Hematopoietic multipotent progenitor cell treated with erythropoietin and hydrocortisone succinate and interleukin-3 and kit ligand, for 8 days (in vitro differentiated cells): ENCODE results near the gene LIN9.
"Not testable (repeated sequence)": the region's sequence is repeated elsewhere in the genome, so short reads cannot be mapped to it uniquely, and the experiment has no call there.

Experiments used
- DNase-seq: peaks from one replicate; pipeline ENCODE4 v3.0.0-alpha.2; 2015

Gene LIN9

DNA sequence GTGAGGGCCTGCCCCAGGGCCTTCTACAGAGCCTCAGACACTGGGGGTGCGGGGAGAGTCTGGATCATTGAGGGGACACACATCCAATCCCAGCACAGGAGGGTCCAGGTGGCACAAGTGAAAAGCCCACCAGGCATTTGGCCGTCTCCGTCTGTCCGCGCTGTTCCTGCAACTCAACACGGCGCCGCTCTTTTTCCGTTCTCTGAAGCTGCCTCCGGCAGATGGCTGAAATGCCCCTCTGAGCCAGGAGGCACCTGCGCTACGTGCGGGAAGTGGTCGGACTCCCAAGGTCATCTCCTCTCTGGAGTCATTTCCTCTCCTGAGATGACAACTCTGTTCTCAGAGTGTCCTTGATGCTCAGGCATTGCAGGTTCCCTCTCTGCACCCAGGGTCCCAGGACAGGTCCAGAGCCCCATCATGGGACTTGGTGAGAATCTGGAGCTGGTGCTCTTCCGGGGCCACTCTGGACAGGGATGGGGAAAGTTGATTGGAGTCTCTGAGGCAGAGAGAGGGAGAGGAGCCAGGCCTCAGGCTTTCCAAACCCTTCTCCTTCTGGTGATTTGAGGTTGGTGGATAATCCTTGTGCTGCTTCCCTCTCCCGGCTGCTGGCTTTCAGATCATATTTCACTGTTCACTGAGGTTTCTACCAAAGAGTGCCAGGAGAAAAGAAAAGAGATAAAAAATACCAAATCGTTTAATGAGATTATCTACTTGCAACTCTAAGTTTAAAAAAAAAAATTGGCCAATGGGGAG, 99.5 kb downstream of the LIN9 start:
- DNase-seq: no peak

DNA sequence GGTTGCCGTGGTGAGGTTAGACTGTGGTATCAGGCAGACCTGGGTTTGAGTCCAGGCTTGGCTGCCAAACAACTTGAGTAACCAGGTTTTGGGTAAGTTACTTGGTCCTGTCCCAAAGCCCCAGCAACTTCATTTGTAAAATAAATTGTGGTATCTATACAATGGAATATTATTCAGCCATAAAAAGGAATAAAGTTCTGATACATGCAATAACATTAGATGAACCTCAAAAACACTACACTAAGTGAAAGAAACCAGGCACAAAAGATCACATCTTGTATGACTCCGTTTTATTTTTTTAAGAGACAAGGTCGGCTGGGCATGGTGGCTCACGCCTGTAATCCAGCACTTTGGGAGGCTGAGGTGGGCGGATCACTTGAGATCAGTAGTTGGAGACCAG, 101.9 kb downstream of the LIN9 start:
- DNase-seq: no peak

DNA sequence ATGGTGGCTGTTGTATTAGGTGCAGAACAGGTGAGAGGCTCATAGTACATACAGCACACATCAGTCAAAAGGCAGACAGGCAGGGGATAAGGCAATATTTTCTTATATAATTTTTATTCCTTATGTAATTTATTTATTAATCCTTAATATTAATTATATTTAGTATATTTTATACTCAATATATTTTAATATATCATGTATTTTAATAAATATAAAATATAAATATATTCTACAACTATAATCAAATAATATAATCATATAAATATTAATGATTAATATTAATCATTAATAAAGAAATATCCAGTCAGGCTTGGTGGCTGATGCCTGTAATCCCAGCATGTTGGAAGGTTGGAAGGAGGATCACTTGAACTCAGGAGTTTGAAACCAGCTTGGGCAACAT, 104.8 kb downstream of the LIN9 start:
- no peak for DNase-seq

DNA sequence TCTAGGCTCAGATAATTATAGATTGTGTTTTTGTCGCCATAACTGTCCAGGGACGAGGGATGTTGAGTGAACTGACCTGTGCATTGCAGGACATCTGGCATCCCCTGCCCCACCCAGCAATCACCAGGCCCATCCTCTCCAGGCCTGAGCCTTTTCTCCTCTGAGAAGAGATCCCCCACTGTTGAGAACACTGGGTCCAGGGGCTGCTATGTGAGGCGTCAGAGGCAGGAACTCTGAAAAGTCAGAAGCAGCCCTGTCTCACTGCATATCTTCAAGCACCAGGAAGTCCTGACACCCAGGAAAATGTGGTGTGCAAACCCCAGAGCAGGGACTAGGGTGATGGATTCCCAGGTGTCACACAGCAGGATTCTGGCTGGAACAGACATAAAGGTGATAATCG, 105.3 kb downstream of the LIN9 start:
- no peak for DNase-seq

DNA sequence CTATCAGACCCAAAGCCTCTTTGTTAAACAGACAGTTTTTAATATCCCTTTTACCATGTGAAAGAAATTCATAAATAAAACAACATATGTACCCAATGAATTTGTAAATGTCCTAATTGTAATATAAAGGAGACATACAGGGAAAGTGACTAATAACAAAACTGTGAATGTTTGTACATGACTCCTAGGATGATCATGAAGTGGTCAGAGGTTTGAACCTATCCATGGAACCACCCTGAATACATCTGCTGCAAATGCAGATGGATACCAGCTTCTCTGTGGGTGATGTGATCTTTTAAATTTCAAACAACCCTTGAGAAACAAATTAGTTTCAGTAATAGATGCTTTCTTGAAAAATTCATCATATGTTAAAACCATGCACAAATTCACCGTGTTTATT, 105.7 kb downstream of the LIN9 start:
- DNase-seq: no peak

DNA sequence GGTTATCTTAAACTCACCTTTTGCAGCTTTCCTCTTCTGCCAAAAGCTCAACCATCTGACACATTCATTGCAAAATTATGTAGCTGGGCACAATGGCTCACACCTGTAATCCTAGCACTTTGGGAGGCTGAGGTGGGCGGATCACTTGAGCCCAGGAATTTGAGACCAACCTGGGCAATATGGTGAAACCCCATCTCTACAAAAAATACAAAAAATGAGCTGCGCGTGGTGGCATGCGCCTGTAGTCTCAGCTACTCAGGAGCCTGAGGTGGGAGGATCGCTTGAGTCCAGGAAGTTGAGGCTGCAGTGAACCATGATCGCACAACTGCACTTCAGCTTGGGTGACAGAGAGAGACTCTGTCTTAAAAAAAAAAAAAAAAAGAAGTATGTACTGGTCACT, 106.3 kb downstream of the LIN9 start:
- DNase-seq: not testable (repeated sequence)

DNA sequence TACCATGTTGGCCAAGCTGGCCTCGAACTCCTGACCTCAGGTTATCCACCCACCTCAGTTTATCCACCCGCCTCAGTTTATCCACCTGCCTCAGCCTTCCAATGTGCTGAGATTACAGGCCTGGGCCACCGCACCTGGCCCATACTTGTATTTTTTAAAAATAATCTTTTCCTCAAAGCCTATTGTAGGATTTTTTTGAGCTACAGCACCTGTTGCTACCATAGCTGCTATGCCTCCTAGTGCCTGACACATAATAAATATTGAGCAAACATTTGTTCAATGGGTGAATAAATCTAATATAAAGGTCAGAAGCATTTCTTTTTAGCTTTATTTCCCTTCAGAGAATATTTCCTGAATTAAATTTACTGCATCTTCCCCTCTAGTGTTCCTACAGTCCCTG, 106.7 kb downstream of the LIN9 start:
- no peak for DNase-seq

DNA sequence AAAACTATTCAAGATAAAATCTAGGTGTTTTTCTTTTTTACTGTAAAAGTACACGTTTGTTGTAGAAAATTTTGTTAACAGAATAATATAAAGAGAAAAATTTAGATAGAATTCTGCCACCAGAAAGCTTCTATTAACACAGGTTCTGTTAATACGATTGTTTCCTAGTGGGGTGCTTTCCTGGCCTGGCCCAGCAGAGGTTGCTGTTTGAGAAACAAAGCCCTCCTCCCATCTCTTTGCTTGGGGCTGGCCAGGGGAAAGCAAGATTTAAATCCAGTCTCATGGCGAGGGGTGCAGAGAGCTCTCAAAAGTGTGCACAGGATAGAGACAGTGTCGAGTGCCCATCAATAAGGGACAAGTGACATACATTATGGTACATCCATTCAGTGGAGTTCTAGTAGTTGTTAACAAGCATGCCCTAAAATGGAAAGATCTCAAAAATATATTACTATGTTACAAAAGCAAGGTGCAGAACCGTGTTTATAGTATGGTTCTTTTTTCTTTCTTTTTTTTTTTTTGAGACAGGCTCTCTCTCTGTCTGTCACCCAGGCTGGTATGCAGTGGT, 107.9 kb downstream of the LIN9 start:
- peak; percentile 20 for DNase-seq

DNA sequence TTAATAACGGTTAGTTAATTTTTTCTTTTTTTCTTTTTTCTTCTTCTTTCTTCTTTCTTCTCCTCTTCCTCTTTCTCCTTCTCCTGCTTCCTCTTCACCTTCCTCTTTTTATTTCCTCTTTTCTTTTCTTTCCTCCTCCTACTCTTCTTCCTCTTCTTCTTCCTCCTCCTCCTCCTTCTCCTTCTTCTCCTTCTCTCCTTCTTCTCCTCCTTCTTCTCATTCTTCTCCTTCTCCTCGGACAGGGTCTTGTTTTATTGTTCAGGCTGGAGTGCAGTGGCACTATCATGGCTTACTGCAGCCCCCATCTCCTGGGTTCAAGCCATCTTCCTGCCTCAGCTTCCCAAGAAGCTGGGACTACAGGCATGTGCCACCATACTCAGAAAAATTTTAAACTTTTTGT, 109.0 kb downstream of the LIN9 start:
- DNase-seq: no peak

DNA sequence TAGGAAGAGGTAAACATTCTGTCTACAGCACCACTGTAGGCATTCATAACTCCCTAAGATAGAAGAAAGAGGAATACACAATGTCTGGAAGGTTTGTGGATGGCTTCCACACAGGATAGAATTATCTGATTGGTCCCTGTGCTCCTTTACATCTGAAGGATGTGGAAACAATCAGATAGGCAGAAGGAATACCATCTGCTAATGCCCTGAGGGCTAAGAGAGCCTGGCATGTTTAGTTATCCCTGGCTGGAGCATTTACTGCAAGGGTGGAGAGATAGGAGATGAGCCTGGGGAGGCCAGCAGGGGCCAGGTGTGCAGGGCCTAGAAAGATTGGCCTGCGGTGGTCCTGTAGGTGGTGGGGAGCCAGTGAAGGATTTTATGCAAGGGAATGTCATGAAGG, 113.8 kb downstream of the LIN9 start:
- no peak for DNase-seq

DNA sequence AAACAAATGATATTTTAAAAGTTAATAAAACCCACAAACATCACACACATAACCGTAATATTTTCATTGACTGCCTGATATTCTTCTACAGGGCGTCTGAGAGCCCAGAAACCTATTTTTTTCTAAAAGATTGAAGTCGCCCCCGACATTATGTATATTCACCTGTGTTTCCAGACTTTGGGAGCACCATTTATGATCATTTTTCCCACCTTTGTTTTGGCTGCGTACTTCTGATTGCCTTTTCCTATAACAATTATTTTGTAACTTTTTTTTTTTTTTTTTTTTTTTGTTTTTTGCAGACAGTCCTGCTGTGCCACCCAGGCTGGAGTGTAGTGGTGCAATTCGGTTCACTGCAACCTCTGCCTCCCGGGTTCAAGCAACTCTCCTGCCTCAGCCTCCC, 121.6 kb downstream of the LIN9 start:
- DNase-seq: no peak

DNA sequence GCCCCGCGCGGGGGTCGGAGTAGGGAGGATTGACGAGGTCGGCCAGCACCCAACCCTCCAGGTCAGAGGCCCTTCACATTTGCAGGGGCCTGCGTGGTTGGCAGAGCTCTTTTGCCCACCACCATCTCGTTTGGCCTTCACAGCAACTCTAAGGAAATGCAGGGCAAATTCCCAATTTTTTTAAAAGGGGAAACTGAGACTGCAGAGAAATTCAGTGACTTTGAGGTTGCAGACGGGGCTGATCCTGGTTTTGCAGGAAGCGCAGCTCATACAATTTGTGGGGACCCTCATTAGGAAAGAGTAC, 122.0 kb downstream of the LIN9 start:
- DNase-seq: no peak

DNA sequence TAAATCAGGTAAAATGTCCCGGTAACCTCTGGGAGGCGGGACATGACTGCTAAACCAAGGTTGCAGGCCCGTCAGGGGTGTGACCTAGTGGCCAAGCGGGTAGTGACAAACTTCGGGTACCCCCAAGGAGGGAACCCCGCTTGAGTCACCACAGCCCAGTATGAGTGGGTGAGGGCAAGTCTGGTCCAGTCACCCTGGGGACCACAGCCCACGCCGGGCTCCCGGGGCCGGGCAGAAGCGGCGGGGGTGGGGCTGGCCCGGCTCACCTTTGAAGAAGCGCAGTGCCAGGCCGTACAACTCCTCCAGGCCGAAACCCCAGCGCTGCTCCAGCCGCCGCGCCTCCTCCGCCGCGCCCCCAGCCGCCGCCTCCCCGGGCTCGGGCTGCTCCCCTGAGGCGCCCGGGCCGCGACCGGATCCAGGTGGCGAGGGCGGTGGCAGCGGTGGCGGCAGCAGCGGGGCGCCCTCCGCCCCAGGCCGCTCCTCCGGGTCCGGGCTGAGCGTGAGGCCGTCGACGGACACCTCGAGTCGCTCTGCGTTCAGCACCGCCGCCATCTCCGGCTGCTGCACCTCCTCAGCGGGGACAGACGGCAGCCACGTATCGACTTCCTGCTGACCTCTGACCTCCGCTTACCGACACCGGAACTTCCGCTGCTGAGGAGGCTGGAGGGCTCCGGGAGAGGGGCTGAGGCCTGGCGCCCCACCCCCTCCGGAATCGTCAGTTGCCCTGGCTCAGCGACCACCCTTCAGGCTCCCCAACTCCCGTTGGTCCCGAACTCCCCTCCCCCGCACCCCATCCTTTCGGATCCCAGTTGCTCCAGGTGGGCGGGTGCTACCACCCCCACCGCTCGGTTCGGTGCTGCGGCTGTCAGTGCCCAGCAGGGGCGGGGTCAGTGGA, 122.6 kb downstream of the LIN9 start, which contains the start of gene ACBD3:
Gene ACBD3 (minus strand): TSS at position 618 of the 895 bp plus-strand sequence. CDS start 66 bp downstream, at position 552.
- peak; percentile 88 for DNase-seq

DNA sequence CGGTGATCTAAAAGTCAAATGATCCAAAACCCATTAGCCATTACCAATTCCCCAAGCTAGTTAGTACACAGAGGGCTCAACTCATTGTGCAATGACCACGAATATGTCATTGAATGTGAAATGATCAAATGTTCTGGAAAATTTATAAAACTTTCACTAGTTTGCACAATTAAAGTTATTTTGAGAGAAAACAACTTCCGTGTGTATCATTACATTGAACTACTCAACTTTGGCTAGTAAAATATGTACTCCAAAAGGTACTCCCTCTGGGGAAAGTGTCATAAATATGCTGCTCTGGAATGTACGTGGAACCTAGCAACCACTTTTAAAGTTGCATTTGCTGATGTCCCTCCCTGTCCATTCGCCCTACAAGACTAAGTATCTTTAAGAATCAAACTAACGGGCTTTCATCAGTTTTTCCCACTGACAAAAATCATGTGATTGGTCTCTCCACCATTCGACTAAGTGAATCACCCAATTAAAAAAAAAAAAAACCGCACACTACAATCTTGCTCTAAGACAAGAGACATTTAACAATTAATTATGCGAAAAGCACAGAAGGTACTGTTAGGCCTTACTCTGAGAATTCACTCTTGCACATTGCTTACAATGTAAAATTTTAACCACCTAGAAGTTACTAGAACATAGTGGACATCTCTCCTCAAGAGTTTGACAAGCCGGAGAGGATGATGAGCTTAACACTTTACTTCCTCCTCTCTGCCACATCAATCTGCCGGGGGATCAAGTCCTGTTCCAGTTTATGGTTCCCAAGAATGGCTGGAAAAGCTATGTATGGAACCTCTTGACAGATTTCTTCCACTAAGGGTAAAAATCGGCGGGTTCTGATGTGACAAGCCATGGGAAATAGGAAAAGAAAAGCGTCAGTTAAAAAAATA, 123.6 kb downstream of the LIN9 start:
- peak; percentile 22 for DNase-seq

DNA sequence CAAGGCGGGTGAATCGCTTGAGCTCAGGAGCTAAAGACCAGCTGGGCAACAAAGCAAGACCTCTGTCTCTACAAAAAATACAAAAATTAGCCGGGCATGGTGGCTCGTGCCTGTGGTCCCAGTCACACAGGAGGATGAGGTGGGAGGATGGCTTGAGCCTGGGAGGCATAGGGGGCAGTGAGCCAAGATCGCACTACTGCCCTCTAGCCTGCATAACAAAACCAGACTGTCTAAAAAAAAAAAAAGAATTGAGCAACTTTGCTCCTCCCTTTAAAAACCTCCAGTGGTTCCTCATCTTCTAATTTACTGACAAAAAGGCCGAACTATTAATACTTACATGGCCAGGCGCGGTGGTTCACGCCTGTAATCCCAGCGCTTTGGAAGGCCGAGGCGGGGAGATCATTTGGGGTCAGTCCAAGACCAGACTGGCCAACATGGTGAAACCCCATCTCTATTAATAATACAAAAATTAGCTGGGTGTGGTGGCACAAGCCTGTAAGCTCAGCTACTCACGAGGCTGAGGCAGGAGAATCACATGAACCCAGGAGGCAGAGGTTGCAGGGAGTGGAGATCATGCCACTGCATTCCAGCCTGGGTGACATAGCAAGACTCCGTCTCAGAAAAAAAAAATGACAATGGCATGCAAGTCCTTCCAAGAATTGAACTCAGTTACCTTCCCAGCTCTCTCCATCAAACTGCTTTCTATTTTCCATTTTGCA, 126.8 kb downstream of the LIN9 start:
- DNase-seq: peak; percentile 72
